IMR-90 (cell line): ENCODE data around the gene FOCAD. TPM values are rescaled to one million over a fixed set of nuclear protein-coding genes. Genes with fewer than 3 reads are reported as not detected.
A peak's percentile ranks its signal among the peaks of the same experiment; 100 is the strongest.

Experiments used
- ATAC-seq: fragments of 200-7000 bp; cut with Tn5 transposase; 2 replicates; pipeline ENCODE4 v1.9.1; 2020; ENCODE audit warnings: low read depth, mild to moderate bottlenecking, moderate library complexity
- BruUV-seq: library from RNA; stranded (reverse); fragments of 400-500 nt; replicated peaks from 2 replicates; lab custom pipeline; 2021; lab: Mats Ljungman, UMichigan
- CTCF ChIA-PET: fragments of 300-600 bp; formaldehyde crosslinking; extraction: SDS; loops from one replicate; lab custom pipeline; 2021; ENCODE audit warnings: antibody characterized with exemption; lab: Yijun Ruan, JAX
- POLR2A ChIA-PET: fragments of 300-600 bp; sonication (Branson Sonifier 250); formaldehyde crosslinking; loops from one replicate; lab custom pipeline; 2022; ENCODE audit warnings: antibody characterized with exemption; ENCODE audit not compliant: unreplicated experiment; lab: Charles Lee
- DNase-seq: peaks from one replicate; pipeline ENCODE4 v3.0.0; 2013
- H2AFZ ChIP-seq: replicated peaks from 2 replicates; pipeline ENCODE3; 2013; ENCODE audit warnings: low read length, mild to moderate bottlenecking; ENCODE audit not compliant: poor library complexity
- H2AK5ac ChIP-seq: 2 replicates; pipeline ENCODE4 v1.6.1; 2013; ENCODE audit warnings: low read depth, low read length, inconsistent platforms
- H2AK9ac ChIP-seq: replicated peaks from 2 replicates; pipeline ENCODE3; 2013; ENCODE audit warnings: mild to moderate bottlenecking, low read depth, low read length, moderate library complexity; ENCODE audit not compliant: poor library complexity
- H2BK120ac ChIP-seq: 2 replicates; pipeline ENCODE4 v1.6.1; 2013; ENCODE audit warnings: low read depth, low read length, inconsistent platforms
- H2BK15ac ChIP-seq: 3 replicates; pipeline ENCODE4 v1.6.1; 2013; ENCODE audit warnings: low read depth, low read length, inconsistent platforms
- H2BK20ac ChIP-seq: 2 replicates; pipeline ENCODE4 v1.6.1; 2013; ENCODE audit warnings: low read depth, mild to moderate bottlenecking, inconsistent platforms, low read length, moderate library complexity
- H2BK5ac ChIP-seq: 2 replicates; pipeline ENCODE4 v1.6.1; 2013; ENCODE audit warnings: mild to moderate bottlenecking, low read depth, low read length, inconsistent platforms; ENCODE audit not compliant: poor library complexity, severe bottlenecking
- H3K14ac ChIP-seq: replicated peaks from 2 replicates; pipeline ENCODE4 v1.6.1; 2013; ENCODE audit warnings: low read depth, low read length, inconsistent platforms
- H3K18ac ChIP-seq: 2 replicates; pipeline ENCODE4 v1.6.1; 2013; ENCODE audit warnings: low read depth, low read length, control low read depth
- H3K23ac ChIP-seq: 2 replicates; pipeline ENCODE4 v1.6.1; 2013; ENCODE audit warnings: low read depth, low read length, inconsistent platforms
- H3K27ac ChIP-seq: 2 replicates; pipeline ENCODE4 v1.5.1; 2013; ENCODE audit warnings: mild to moderate bottlenecking, control low read depth, low read length; ENCODE audit not compliant: insufficient read depth
- H3K27me3 ChIP-seq: 2 replicates; pipeline ENCODE4 v1.6.1; 2013; ENCODE audit warnings: low read length; ENCODE audit not compliant: control insufficient read depth, insufficient read depth
- H3K36me3 ChIP-seq: 2 replicates; pipeline ENCODE4 v1.6.1; 2013; ENCODE audit warnings: low read length, mixed read lengths; ENCODE audit not compliant: control insufficient read depth, insufficient read depth
- H3K4ac ChIP-seq: 2 replicates; pipeline ENCODE4 v1.6.1; 2013; ENCODE audit warnings: low read depth, low read length, inconsistent platforms
- H3K4me1 ChIP-seq: 2 replicates; pipeline ENCODE4 v1.6.1; 2013; ENCODE audit warnings: low read length, mixed read lengths; ENCODE audit not compliant: control insufficient read depth, insufficient read depth
- H3K4me2 ChIP-seq: 2 replicates; pipeline ENCODE4 v1.6.1; 2013; ENCODE audit warnings: low read depth, mild to moderate bottlenecking, control low read depth, low read length, moderate library complexity
- H3K4me3 ChIP-seq: 2 replicates; pipeline ENCODE4 v1.5.1; 2013; ENCODE audit warnings: low read depth, mild to moderate bottlenecking, control low read depth, low read length, moderate library complexity; ENCODE audit not compliant: insufficient read depth
- H3K56ac ChIP-seq: 2 replicates; pipeline ENCODE4 v1.6.1; 2013; ENCODE audit warnings: low read length, inconsistent platforms; ENCODE audit not compliant: insufficient read depth; ENCODE audit errors: extremely low read depth
- H3K79me1 ChIP-seq, 2 experiments: 2 replicates each; pipeline ENCODE4 v1.6.1; 2013; ENCODE audit warnings: low read length in 2 of 2, inconsistent platforms in 1 of 2, low read depth in 1 of 2
- H3K9ac ChIP-seq: 2 replicates; pipeline ENCODE4 v1.6.1; 2013; ENCODE audit warnings: low read depth, low read length, control low read depth
- H3K9me1 ChIP-seq: 2 replicates; pipeline ENCODE4 v1.6.1; 2013; ENCODE audit warnings: low read length, inconsistent platforms; ENCODE audit not compliant: insufficient read depth
- H3K9me3 ChIP-seq: 2 replicates; pipeline ENCODE4 v1.6.1; 2013; ENCODE audit warnings: low read length; ENCODE audit not compliant: control insufficient read depth, insufficient read depth
- H4K20me1 ChIP-seq: 2 replicates; pipeline ENCODE4 v1.6.1; 2013; ENCODE audit warnings: low read length, inconsistent platforms; ENCODE audit not compliant: insufficient read depth
- H4K5ac ChIP-seq: 2 replicates; pipeline ENCODE4 v1.6.1; 2013; ENCODE audit warnings: mild to moderate bottlenecking, low read depth, low read length, control low read depth
- H4K8ac ChIP-seq, 2 experiments: 2 replicates each; pipeline ENCODE4 v1.6.1; 2013; ENCODE audit warnings: low read depth in 2 of 2, low read length in 2 of 2, control low read depth in 1 of 2, inconsistent platforms in 1 of 2
- H4K91ac ChIP-seq: 2 replicates; pipeline ENCODE4 v1.6.1; 2013; ENCODE audit warnings: low read depth, low read length, inconsistent platforms; ENCODE audit not compliant: insufficient read depth
- BHLHE40 ChIP-seq: fragments of 150-350 bp; IDR thresholded peaks from 2 replicates; pipeline ENCODE4 v1.6.1; 2016; ENCODE audit warnings: mild to moderate bottlenecking, low read depth, low read length
- NFE2L2 ChIP-seq: fragments of 150-350 bp; IDR thresholded peaks from 2 replicates; pipeline ENCODE4 v1.6.1; 2016; ENCODE audit warnings: low read depth, mild to moderate bottlenecking, low read length
- POLR2A ChIP-seq: IDR thresholded peaks from 2 replicates; pipeline ENCODE4 v1.6.1; 2012; ENCODE audit warnings: mild to moderate bottlenecking, low read depth, low read length
- RFX5 ChIP-seq: IDR thresholded peaks from 2 replicates; pipeline ENCODE4 v1.8.0; 2012; ENCODE audit warnings: low read depth, mild to moderate bottlenecking, low read length, moderate library complexity
- SMC3 ChIP-seq: fragments of 150-350 bp; IDR thresholded peaks from 2 replicates; pipeline ENCODE4 v1.6.1; 2016; ENCODE audit warnings: low read depth, mild to moderate bottlenecking, antibody characterized with exemption, low read length, moderate library complexity
- USF2 ChIP-seq: fragments of 150-350 bp; IDR thresholded peaks from 2 replicates; pipeline ENCODE4 v1.6.1; 2017; ENCODE audit warnings: mild to moderate bottlenecking, antibody characterized with exemption, low read length, low read depth
- WGBS, 2 experiments: methylation state at CpG; one replicate each; pipeline versions ENCODE4 v1.1.5 to v1.1.7; 2013; ENCODE audit warnings: missing lambda C conversion rate in 2 of 2; ENCODE audit not compliant: insufficient read length in 1 of 2; ENCODE audit errors: extremely low coverage in 2 of 2; 5-methylcytosine and 5-hydroxymethylcytosine counted together
- dilution Hi-C: fragments of 300-500 bp; cut with HindIII; formaldehyde crosslinking; loops from one replicate; pipeline ENCODE4 v1.14.3; 2018; ENCODE audit warnings: low sequenced_read_pairs; ENCODE audit not compliant: unreplicated experiment
- in situ Hi-C: fragments of 300-500 bp; cut with MboI; formaldehyde crosslinking; loops from 3 replicates; pipeline ENCODE4 v1.14.3; 2019; ENCODE audit warnings: low sequenced_read_pairs, inconsistent platforms, mixed read lengths
- intact Hi-C: fragments of 100-400 bp; cut with micrococcal nuclease; formaldehyde crosslinking; loops from 2 replicates; pipeline ENCODE4 v1.10.0; 2022
- polyA plus RNA-seq, 3 experiments: library from polyadenylated mRNA; depleted of rRNA; stranded (reverse); fragments of >200 nt; gene quantifications; 2 replicates each; pipeline ENCODE4 v1.2.3, GENCODE V29; 2012; ENCODE audit warnings: low replicate concordance in 1 of 3
- total RNA-seq: library from RNA; depleted of rRNA; stranded (reverse); fragments of >200 nt; gene quantifications from 2 replicates; pipeline ENCODE4 v1.2.3, GENCODE V29; 2012

The FOCAD gene
- total and polyA plus RNA-seq, 2 of the 4 experiments (the other 2 are of a cell fraction): 28.8 to 91.2 TPM

- Histone ChIP-seq H3K4me1 (peaks cover 3% of the 10 kb centered on the region; the same call in 1 of the 2 replicates), H2AFZ (no peak overlapping the region), H3K27me3 (no peaks in the 10 kb centered on the region), H3K27ac (no peak overlapping the region), H3K56ac (no peak overlapping the region), H3K9ac (no peak overlapping the region), H3K4me2 (no peak overlapping the region), H3K4me3 (no peak overlapping the region), H3K18ac (no peak overlapping the region), H3K23ac (no peak overlapping the region), H4K8ac (no peak overlapping the region), H4K91ac (no peak overlapping the region), H4K20me1 (peaks cover 3% of the 10 kb centered on the region; the same call in 1 of the 2 replicates), H3K4ac (no peak overlapping the region), H3K79me1 (peaks cover 28 to 38% of the 10 kb centered on the region in 2 experiments), H2BK15ac (no peak overlapping the region), H2BK20ac (no peak overlapping the region), H3K9me1 (peaks cover 9% of the 10 kb centered on the region; the same call in 1 of the 2 replicates), H2AK5ac (no peak overlapping the region), H2BK5ac (no peak overlapping the region), H3K36me3 (no peaks in the 10 kb centered on the region), H4K5ac (no peak overlapping the region), H3K9me3 (no peaks in the 10 kb centered on the region), H2BK120ac (no peak overlapping the region), H3K14ac (no peak overlapping the region), H2AK9ac (no peak overlapping the region)
- BruUV-seq: no TSS peak
- ChIA-PET POLR2A (no interaction called here), CTCF (no interaction called here)
- ATAC-seq (peak; percentile 37), DNase-seq (no peak)
- TF ChIP-seq BHLHE40 (no peak), USF2 (no peak), SMC3 (no peak), RFX5 (no peak), NFE2L2 (no peak), POLR2A (no peak)
- dilution Hi-C loops: no loop called here
- in situ Hi-C loops: no loop called here
- WGBS, 2 experiments: no CpG with 5 or more reads among the region's 1 CpG
- intact Hi-C loops: no loop called here
Observed at GRCh38 chr9:20701060-20701459, 17.0 kb downstream of the FOCAD start.
